ENCODE measurements around the gene COMMD3. TPM values are rescaled to one million over a fixed set of nuclear protein-coding genes. Genes with fewer than 3 reads are reported as not detected.
A peak's percentile ranks its signal among the peaks of the same experiment; 100 is the strongest.

COMMD3 gene
- total and polyA plus RNA-seq, 9 of the 15 experiments (the other 6 are each of a cell fraction or from before 2014, with no cell fraction given), result 50.7 to 217 (median 80.1) TPM

- POLR2A ChIA-PET, result interaction anchor here (0.7 to 1.0 kb wide), 3 partner anchors 21 to 315 kb away, joined by 3 read pairs; partner anchors contain the start of gene DNAJC1
- TF ChIP-seq ZNF764 (CRISPR knock-in tag; IDR thresholded peaks at IDR 0.05; ENCODE audit: low read depth) (no peak), SMARCA4 (IDR thresholded peaks at IDR 0.05) (0 out of 2 replicates have a peak, but pooled peaks have one; percentile 10), TCFL5 (CRISPR knock-in tag; conservative IDR thresholded peaks at IDR 0.05) (no peak), SOX6 (IDR thresholded peaks at IDR 0.05) (no peak), RREB1 (CRISPR knock-in tag; IDR thresholded peaks at IDR 0.05) (no peak), ESRRA (IDR thresholded peaks at IDR 0.05; ENCODE audit: borderline replicate concordance, low read depth) (no peak), SMARCB1 (IDR thresholded peaks at IDR 0.05; ENCODE audit: insufficient read length, low read depth) (peak; percentile 29), SLC30A9 (CRISPR knock-in tag; IDR thresholded peaks at IDR 0.05) (no peak), PTBP1 (IDR thresholded peaks at IDR 0.05; ENCODE audit: low read depth, low read length) (no peak), AFF1 (IDR thresholded peaks at IDR 0.05; ENCODE audit: low read depth in 1 of 2, partially characterized antibody in 2 of 2) (peak in 1 of 2 experiments; percentile 4), ZBTB2 (IDR thresholded peaks at IDR 0.05) (no peak)
Observed at GRCh38 chr10:22318772-22319171, 2.6 kb downstream of the COMMD3 start.

More at GRCh38 chr10:22318772-22319171, 2.6 kb downstream of the COMMD3 start:
- H4K20me1 ChIP-seq (replicated peaks; ENCODE audit: control insufficient read depth, insufficient read depth, low read length), result no peaks in the 10 kb centered on the region
- intact Hi-C loops (cut with micrococcal nuclease), result loop anchor here (2.0 to 10.0 kb wide), 3 partner anchors 326 to 791 kb away; partner anchors contain the start of gene SKIDA1
- no peaks in the 10 kb centered on the region for H3K9me3 ChIP-seq (replicated peaks; ENCODE audit: control insufficient read depth, insufficient read depth, low read depth, low read length)
- H3K36me3 ChIP-seq (ENCODE audit: control insufficient read depth, insufficient read depth, low read length), result no peaks in the 10 kb centered on the region; the same call in 2 of the 3 replicates
- peaks cover 6 to 7% of the 10 kb centered on the region in 2 experiments; a peak in 3 of 5 replicates for H3K27me3 ChIP-seq (ENCODE audit: control insufficient read depth in 2 of 2, insufficient read depth in 2 of 2, low read length in 2 of 2)
- in situ Hi-C loops (cut with MboI), result no loop called here
- H3K9me1 ChIP-seq (ENCODE audit: control insufficient read depth, insufficient read depth, low read length), result no peaks in the 10 kb centered on the region
- peaks cover 11 to 15% of the 10 kb centered on the region in 2 experiments; a peak in 3 of 5 replicates for H3K4me1 ChIP-seq (replicated peaks in 1 of 2; ENCODE audit: control insufficient read depth in 2 of 2, insufficient read depth in 2 of 2, low read length in 2 of 2)
- H3K4me3 ChIP-seq, result peak overlapping the region; percentile 77; the same call in 1 of the 2 replicates
- FAIRE-seq (no peak), ATAC-seq (no peak), DNase-seq (ENCODE audit: extremely low read depth in 1 of 4, low spot score in 3 of 4) (no peak)
- H2AFZ ChIP-seq (ENCODE audit: low read depth, low read length), result no peak overlapping the region
- H3K9ac ChIP-seq (ENCODE audit: insufficient read depth in 1 of 2, low read depth in 2 of 2, low read length in 2 of 2), result peak overlapping the region in 1 of 2 experiments; percentile 84; a peak in 3 of 4 replicates
- CTCF ChIA-PET (ENCODE audit: low intra/inter-chr PET ratio), result no interaction called here
- peak overlapping the region; percentile 95; the same call in 2 of the 3 replicates for H3K27ac ChIP-seq (ENCODE audit: extremely low read depth, low read depth, low read length)
- WGBS (ENCODE audit: insufficient coverage, low coverage, missing lambda C conversion rate), result 11% methylated on average over 3 of the region's 3 CpGs
- no TSS peak for BruUV-seq (replicated peaks)
- H3K4me2 ChIP-seq (ENCODE audit: insufficient read depth, low read length), result peak overlapping the region; percentile 47
- peaks cover 73% of the 10 kb centered on the region for H3K79me2 ChIP-seq (ENCODE audit: control insufficient read depth, insufficient read depth, low read length)

Data from K562 (cell line).